NCI-H226 (cell line): ENCODE data around the gene KXD1.

Experiments
- DNase-seq: peaks from one replicate; pipeline ENCODE4 v3.0.0-alpha.2; 2015

The KXD1 gene

DNA sequence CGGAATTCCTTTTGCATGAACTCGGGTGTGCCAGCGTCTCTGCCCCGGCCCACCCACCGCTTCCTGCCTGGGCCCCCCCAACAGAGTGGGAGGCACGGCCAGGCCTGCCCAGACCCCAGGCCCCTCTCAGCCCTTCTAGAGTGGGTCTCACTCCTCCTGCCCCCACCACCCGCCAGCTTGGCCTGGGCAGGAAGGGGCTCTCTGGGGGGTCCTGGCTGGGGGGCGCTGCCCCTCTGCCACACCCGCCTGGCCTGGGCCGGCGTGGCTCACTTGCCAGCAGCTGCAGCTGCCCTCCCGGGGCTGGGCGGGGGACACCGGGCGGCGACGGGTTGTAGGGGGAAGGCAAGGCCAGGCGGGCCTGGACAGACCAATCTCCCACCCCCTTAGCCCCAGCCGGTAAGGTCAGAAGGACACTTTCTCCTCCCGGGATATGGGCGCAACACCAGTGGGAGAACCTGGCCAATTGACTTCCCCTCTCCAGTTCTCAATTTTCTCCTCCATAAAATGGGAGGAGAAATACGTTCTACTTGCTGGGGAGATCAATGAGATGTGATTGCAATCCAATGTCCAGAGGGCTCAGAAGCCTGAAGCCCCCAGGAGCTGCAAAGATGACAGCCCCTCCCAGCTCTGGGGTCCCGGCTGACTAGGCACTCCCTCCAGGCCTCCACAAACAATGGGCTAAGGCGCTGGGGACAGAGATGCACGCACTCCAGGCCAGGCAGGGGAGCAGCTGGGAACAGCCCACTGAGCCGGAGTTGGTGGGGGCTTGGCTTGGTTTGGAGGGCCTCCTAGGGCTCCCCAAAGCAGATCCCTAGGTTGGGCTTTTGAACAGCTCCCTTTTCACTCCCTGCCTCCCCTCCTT is 46.5 kb downstream of the KXD1 start:
- DNase-seq: no peak

DNA sequence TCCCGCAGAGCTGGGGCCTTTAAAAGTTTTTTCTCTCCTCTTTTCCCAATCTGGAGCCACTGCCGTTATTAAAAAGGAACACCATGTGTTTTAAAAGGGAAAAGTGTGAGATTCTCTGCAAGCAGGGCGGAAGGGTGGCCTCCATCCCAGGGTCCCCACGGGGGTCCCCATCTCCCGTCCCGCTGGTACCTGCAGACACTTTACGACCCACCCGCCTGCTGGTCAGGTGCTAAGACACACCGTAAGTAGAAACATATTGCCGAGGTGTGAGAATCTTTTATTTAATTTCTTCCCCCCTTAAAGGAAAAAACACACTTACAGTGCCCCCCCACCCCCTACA is 47.1 kb downstream of the KXD1 start:
- DNase-seq: no peak

DNA sequence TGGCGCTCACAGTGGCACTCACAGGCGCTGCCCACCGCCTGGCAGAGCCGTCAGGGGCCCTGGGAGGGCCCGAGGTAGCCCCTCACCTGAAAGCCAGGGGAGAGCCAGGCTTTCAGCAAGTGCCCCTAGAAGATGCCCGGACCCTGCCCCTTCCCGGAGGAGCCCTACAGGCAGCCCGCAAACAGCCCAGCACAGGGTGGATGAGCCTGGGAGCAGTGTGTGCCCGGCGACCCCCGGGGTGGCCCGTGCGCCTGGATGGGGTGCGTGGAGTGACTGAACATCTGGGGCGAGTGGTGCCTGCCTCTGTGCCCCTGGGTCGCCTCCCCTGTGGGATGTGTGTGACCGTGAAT is 47.5 kb downstream of the KXD1 start:
- no peak for DNase-seq

DNA sequence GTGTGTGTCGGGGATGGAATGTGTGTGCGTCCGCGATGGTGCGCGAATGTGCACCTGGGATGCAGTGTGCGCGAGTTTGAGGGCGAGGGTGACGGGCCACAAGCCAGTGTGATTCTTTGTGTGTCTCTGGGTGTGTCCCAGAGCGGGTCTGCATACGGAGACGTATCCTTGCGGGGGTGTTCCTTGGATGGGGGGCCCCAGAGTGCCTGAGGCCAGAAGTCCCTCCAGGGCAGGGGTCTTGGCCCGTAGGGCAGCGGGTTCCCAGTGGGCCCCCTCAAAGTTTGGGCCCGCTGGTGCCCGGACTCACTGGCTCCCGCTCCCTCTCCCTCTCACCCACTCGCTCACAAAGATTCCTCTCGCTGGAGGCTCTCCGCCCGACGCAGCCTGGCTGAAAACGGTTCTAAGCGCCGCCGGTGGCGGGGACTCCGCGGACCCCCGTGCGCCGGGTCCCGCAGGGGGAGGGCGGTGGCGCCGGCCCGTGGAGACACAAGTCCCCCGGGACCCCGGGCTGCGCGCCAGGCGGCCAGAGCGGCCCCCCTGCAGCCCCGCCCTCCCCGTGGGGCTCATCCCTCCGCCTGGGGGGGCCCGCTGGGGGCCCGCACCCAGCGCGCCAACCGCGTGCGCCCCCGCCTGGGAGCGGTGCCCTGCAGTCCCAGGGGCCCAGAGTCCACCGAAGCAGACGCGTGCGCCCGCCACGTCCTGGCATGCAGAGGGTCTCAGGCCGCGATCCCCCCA is 48.0 kb downstream of the KXD1 start:
- no peak for DNase-seq

DNA sequence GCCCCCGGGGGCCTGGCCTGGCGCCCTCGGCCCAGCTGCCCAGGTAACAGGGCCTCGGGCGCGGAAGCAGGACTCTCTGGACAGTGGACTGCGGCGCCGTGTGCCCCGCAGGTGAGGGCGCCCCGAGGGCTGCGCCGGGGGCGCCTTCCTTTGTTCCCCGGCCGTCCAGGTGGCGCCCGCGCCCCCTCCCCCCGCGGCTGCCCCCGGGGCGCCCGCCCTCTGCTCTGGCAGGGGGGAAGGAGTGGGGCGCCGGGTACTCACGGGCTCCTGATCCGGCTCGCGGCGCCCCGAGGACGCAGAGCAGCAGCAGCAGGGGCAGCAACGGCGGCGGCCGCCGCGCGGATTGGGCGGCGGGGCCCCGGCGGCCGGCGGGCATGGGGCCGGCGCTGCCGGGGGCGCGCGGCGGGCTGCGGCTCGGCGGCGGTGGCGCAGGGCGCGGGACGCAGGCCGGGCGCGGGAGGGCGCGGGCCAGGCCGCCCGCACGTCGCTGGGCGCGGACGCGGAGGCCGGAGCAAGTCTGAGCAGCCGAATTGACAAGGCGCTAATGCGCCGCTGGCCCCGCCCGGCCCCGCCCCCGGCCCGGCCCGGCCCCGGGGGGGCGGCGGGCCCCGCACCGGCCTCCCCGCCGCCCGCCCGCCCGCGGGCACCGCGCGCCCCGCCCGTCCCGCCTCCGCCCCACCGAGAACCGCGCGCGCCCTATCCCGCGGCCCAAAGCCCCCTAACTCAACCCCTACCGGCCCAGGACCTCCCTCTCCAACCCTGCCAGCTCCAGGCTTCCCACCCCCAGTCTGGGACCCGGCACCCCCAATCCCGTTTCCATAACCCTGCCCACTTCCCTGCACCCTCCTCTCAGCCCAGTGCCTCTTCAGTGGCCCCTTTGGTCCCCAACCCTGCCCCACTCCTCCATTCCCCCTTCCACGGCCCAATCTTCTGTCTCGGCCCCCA is 48.9 kb downstream of the KXD1 start, which contains the start of gene CRLF1:
Gene CRLF1, minus strand, starts transcription at position 519 of the 945 bp plus-strand sequence. Its CDS starts 143 bp downstream, at position 376.
- no peak for DNase-seq

DNA sequence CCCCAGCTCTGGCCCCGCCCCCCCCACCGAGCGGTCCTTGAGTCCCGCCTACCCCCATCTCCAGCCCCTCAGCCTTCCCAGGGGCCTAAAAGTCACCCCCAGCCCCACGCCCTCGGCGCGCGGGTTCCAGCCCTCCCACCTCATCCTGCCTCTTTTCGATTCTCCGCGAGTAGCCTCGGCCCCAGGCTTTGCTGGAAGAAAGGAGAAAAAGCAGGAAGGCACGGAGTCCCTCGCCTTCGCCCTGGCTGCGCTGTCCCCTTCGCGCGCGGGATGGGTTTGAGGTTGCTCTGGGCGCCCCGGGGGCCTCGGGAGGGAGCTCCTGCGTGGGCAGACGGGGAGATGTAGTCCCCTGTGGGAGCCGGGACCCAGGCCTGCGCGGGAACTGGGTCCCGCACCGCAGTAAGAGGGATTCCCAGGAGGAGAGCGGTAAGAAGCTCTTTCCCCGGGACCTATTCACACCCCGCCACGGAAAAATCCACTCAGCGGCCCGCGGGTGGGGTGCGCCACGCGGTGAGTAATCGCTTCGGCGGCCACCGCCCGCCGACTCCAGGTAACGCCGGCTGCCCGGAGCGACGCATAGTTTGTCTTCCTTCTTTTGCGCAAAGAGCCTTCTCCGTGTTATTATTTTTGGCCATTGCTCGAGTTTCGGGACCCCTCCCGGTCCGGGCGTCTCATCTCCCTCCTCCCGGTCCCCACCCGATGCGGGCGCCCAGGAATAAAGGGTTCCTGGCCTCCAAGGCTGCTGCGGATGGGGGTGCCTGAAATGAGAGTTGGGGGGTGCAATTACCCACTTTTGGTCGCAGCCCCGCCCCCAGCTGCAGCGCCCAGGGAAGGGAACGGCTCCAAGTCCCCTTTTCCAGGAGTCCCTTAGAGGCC is 49.8 kb downstream of the KXD1 start:
- no peak for DNase-seq

DNA sequence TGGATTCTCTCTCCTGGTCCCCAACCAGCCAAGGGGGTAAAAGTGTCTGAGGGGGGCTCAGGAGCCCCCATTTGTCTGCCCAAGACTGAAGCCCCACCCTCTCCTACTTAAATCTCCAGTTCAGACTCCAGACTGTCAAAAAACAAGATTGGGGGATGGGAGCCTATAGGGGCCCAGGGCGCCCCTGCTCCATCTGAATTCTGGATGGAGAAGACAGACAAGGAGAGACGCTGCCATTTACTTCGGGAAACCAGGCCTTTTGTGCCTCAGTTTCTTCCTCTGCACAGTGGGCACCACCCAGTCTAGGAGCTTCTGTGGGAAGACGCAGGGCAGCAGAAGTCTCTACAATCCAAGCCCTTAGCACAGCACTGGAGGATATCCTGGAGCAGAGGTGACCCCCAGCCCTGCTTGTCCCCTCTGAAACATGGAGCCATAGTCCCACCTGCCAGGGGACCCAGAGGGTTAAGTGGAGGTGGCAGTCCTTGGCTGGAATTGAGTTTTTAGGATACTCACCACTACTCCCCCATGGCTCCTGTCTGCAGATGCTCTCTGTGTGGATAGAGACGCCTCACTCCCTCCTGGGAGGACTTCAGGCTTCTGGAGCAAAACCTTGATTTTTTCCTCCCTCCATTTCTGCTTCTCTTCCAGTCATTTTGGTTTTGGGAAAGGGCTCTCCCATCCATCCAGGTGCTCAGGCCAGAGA is 50.6 kb downstream of the KXD1 start:
- DNase-seq: no peak

DNA sequence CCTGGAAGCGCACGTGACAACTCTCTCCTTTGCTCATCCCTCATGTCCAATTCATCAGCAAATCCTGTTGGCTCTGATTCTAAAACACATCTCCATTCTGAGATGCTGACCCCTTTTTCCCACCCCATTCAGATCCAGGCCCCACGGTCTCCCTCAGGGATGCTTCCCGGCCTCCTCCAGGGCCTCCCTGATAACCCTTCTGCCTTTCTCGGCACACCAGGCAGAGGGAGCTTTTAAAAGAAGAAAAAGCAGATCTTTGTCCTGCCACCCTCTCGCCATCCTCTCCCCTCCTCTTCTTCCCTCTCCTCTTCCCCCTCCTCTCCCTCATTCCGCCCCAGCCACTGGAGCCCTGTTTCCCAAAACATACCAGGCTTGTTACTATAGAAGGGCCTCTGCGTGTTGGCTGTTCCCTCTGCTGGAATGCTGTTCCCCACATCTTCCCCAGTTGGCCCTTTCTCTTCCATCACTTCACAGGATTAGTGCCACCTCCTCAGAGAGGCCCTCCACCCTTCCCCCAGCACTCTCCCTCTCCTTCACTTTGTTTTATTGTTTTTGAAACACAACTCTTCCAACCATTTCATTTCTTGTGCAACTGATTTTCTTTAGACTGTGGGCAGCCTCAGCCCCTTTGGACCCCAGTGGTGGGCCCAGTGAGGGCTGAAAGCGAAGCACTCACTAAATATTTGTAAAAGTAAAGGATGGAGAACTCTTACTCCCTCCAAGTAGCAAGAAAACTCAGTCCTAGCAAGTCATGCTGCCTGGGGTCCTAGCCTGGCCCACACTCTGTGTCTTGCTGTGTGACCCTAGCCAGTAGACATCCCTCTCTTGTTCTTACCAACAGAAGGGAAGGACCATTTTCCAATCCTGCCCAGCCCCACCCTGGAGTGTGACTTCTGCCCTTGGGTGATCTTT is 51.4 kb downstream of the KXD1 start:
- no peak for DNase-seq

DNA sequence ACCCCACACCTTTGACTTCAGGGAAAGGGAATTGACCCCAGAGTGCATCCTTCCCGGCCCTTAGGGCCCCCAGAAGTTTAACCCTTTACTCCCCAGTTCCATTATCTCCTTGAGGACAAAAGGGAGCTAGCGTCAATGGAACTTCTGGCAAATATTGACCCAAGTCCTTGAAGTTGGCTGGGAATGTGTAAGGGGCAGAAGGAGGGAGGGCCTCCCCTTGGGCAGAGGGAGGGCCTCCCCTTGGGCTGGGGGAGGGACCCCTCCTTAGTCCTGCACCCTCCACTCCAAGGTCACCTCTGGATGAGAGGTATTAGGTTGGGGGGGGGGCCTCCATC is 52.0 kb downstream of the KXD1 start:
- DNase-seq: no peak

DNA sequence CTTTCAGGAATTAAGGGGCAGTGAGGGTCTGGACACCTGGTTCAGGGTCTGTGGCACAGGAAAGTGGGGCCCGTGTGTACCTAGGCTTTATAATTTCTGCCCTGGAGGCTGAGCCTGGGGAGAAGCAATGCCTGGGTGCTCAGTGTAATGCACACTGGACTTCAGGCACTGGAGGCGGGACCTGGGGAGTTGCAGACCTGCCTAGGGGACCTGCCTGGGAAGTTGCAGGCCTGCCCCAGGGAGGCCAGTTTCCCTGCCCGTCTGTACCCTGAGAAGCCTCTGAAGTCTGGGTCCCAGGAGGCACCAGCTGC is 52.5 kb downstream of the KXD1 start:
- DNase-seq: no peak

DNA sequence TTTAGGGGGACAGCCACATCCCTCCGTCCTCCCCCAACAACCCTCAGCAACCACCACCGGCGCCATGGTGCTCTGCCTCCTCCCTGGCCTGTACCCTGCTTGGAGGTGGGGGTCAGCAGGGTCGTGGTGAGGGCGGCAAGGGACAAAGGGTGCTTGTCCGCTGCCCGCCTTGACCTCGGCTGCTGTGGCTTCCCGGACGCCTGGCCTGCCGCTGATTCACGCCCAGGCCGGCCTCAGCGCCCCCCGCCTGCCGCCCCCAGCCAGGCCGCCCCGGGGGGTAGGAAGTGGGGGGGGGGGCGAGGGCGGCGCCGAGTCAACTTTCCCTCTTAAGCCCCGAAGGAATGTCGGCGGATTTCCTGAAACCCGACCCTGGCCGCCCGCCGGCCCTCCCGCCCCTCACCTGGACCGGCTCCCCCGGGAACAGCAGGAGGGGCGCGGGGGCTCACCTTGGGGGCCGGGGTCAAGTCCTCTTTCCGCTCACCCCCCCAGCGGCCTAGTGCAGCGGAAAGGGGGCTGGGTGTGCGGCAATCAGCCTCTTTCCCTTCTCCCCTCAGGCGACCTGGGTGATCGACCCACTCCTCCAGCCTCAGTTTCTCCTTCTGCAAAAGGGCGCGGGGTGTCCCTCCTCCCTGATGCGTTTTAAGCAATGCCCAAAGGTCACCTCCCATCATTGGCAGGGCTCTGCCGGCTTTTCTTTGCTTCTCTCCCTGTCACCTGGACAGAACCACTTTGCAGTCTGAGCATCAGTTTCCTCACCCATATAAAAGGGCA is 53.1 kb downstream of the KXD1 start:
- no peak for DNase-seq

DNA sequence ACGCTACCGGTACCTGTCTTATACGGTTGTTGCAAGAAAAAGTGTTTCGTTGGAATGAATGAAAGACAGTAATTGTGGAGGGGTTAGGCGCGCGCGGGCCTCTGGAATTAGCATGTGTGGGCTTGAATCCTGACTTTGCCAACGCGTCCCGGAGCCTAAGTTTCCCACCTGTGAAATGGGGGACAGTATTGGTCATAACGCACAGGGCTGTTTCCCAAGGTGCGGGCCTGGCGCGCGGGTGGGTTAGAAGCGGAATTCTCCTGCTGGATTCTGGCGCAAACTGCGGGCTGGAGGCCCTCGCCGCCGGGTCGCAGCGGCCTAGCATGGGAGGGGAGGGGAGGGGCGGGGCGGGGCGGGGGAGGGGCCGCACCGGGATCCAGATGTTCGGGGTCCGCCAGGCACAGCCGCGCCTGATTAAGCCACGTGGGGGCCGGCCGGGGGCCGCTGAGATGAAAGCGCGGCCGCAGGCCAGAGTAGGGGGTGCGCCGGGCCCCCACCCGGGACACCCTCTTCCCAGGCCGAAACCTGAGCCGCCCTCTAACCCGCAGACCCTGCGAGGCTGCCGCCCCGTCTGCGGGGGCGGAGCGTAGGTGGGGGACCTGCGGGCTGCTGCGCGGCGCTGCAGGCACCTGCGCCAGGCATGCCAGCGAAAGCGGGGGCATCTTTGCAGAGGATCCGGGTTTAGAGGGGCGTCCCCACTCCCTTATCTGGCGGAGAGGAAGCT is 53.8 kb downstream of the KXD1 start:
- DNase-seq: no peak

DNA sequence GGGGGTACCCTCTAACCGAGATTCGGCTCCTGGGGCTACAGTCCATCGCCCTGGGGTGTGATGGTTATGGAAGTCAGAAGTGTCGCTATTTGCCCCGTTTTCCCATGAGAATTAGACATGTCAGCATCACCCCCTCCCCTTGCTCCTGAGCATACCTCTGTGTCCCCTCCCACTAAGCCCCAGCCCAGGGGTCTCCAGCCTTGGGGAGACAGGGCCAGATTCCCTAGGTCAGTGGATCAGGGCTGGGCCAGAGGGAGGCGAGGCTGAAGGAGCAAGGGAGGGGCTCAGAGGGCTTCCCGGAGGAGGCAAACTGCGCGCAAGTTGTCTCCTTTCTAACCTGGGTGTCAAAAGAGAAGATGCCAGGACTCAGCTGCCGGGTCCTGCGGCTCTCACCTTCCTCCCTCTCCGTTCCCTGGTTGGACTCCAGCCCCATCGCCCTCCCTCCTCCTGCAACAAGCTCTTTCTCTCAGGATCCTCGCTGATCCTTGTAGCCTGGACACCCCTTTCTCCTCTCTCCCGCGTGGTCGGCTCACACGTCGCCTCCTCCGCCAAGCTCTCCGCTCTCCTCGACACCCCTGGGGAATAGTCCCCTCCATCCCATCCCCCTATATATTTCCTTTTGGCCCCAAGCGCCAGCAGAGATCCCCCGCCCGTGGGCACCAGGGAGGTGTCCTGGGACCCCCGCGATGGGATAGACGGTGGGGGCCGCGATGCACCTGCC is 54.5 kb downstream of the KXD1 start:
- DNase-seq: no peak

DNA sequence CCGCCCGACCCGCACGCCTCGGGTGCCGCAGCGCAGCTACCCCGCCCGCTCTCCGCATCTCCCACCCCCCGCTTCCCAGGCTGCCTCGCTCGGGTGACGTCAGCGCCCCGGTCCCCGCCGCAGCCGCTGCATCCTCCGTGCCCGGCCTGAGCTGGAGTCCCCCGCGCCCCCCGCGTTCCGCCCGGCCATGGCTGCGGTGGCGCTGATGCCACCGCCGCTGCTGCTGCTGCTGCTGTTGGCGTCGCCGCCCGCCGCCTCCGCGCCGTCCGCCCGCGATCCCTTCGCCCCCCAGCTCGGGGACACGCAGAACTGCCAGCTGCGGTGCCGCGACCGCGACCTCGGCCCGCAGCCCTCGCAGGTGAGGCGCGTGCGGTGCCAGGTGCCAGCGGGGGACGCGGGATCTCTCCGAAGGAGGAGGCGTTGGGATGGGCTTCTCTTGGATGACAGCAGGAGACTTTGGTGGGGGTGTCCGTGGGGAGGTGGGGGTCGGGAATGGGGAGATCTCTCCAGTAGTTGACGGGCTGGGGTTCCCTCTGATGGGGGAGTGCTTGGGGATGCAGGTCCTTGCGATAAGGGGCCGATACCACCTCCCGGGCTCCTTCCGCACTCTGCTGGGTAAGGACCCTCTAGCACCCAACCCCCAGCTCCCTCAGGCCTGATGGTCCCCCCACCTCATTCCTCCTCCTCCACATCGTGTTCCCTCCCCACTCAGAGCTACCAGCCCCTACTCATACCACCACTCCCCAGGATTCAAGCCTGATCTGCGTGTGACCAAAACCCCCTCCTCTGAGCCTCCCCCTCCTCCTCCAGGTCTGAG is 55.3 kb downstream of the KXD1 start, which contains the start of gene TMEM59L:
Gene TMEM59L, plus strand, starts transcription at position 99 of the 817 bp plus-strand sequence. Its CDS starts 89 bp downstream, at position 188.
- no peak for DNase-seq

DNA sequence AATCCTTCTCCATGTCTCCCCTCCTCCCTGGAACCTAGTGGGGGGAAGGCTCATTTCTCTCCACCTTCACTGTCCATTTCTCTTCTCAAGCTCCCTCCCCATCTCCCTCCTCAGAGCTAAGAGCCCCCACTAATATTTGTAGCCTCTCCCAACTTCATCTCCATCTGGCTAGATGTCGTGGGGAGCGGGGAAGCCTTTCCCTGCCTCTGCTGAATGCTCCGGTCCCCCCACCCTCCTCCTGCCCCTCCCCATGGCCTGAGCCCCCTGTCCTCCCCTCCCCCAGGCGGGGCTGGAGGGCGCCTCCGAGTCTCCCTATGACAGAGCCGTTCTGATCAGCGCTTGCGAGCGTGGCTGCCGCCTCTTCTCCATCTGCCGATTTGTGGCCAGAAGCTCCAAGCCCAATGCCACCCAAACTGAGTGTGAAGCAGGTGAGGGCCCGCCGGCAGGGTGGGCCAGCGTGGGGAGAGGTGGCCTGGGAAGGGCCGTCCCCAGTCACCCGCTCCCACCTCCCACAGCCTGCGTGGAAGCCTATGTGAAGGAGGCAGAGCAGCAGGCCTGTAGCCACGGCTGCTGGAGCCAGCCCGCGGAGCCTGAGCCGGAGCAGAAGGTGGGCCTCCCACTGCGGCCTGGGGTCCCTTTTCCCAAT is 56.0 kb downstream of the KXD1 start:
- no peak for DNase-seq

DNA sequence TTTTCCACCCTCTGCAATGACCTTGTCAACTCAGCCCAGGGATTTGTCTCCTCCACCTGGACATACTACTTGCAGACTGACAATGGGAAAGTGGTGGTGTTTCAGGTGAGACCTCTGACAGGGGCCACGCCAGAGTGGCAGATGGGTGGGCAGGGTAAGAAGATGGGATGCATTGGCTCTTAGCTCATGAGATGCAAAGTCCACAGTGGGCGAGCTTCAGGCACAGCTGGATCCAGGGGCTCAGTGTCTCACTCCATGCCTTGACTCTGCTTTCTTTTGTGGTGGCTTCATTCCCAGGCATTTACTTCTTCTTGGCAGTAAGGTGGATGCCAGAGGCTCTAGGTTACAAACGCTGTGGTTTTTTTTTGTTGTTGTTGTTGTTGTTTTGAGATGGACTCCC is 58.4 kb downstream of the KXD1 start:
- no peak for DNase-seq

DNA sequence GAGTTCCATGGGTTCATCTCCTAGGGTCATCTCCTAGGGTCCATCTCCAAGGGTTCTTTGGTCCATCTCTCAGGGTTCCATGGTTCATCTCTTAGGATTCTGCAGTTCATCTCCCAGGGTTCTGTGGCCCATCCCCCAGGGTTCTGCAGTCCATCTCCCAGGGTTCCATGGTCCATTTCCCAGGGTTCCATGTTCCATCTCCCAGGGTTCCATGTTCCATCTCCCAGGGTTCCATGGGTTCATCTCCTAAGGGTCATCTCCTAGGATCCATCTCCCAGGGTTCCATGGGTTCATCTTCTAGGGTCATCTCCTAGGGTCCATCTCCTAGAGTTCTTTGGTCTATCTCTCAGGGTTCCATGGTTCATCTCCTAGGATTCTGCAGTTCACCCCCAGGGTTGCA is 59.9 kb downstream of the KXD1 start:
- no peak for DNase-seq
